ENCODE results near the gene WASL. TPM values are rescaled to one million over a fixed set of nuclear protein-coding genes. Genes with fewer than 3 reads are reported as not detected.

The WASL gene
- total RNA-seq, 4 donors from 2014 or later: 32.6 to 40.0 (median 37.3) TPM

- H3K36me3 ChIP-seq: no peaks in the 10 kb centered on the region
- no peak for DNase-seq (ENCODE audit: low spot score in 2 of 2)
- H3K27me3 ChIP-seq: no peaks in the 10 kb centered on the region
- TF ChIP-seq, protein P1, sequence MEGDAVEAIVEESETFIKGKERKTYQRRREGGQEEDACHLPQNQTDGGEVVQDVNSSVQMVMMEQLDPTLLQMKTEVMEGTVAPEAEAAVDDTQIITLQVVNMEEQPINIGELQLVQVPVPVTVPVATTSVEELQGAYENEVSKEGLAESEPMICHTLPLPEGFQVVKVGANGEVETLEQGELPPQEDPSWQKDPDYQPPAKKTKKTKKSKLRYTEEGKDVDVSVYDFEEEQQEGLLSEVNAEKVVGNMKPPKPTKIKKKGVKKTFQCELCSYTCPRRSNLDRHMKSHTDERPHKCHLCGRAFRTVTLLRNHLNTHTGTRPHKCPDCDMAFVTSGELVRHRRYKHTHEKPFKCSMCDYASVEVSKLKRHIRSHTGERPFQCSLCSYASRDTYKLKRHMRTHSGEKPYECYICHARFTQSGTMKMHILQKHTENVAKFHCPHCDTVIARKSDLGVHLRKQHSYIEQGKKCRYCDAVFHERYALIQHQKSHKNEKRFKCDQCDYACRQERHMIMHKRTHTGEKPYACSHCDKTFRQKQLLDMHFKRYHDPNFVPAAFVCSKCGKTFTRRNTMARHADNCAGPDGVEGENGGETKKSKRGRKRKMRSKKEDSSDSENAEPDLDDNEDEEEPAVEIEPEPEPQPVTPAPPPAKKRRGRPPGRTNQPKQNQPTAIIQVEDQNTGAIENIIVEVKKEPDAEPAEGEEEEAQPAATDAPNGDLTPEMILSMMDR (IDR thresholded peaks at IDR 0.05): no peak
- TF ChIP-seq EP300 (IDR thresholded peaks at IDR 0.05): no peak
- TF ChIP-seq POLR2A (IDR thresholded peaks at IDR 0.05): no peak
- peaks cover 0 to 5% (median 0%) of the 10 kb centered on the region in 4 donors for H3K4me1 ChIP-seq
- no peaks in the 10 kb centered on the region for H3K9me3 ChIP-seq
- H3K27ac ChIP-seq: no peak overlapping the region
- WGBS, 2 donors: 44 to 70% methylated on average over 1 of the region's 1 CpG
- H3K4me3 ChIP-seq: no peak overlapping the region
These were observed 43.7 kb upstream of the WASL start for GRCh38 chr7:123792547-123792946.

GRCh38 chr7:123791001-123791400, 42.2 kb upstream of the WASL start:
- TF ChIP-seq EP300 (IDR thresholded peaks at IDR 0.05): no peak
- TF ChIP-seq, protein P1 (IDR thresholded peaks at IDR 0.05): no peak
- TF ChIP-seq POLR2A (IDR thresholded peaks at IDR 0.05): no peak
- DNase-seq (ENCODE audit: low spot score in 2 of 2): no peak
- Histone ChIP-seq H3K9me3 (no peaks in the 10 kb centered on the region), H3K27me3 (no peaks in the 10 kb centered on the region), H3K4me1 (no peaks in the 10 kb centered on the region), H3K27ac (no peak overlapping the region), H3K36me3 (no peaks in the 10 kb centered on the region), H3K4me3 (no peak overlapping the region)
- WGBS, 2 donors: 79 to 87% methylated on average over 5 of the region's 5 CpGs

GRCh38 chr7:123789817-123790216, 41.0 kb upstream of the WASL start:
- no peaks in the 10 kb centered on the region for H3K9me3 ChIP-seq
- H3K4me3 ChIP-seq: no peak overlapping the region
- no peaks in the 10 kb centered on the region for H3K36me3 ChIP-seq
- no peaks in the 10 kb centered on the region for H3K27me3 ChIP-seq
- TF ChIP-seq, protein P1 (IDR thresholded peaks at IDR 0.05): no peak
- TF ChIP-seq POLR2A (IDR thresholded peaks at IDR 0.05): no peak
- TF ChIP-seq EP300 (IDR thresholded peaks at IDR 0.05): no peak
- H3K4me1 ChIP-seq: no peaks in the 10 kb centered on the region
- no peak overlapping the region for H3K27ac ChIP-seq
- DNase-seq (ENCODE audit: low spot score in 2 of 2): no peak
- 79 to 83% methylated on average over 3 of the region's 3 CpGs for WGBS, 2 donors

DNA sequence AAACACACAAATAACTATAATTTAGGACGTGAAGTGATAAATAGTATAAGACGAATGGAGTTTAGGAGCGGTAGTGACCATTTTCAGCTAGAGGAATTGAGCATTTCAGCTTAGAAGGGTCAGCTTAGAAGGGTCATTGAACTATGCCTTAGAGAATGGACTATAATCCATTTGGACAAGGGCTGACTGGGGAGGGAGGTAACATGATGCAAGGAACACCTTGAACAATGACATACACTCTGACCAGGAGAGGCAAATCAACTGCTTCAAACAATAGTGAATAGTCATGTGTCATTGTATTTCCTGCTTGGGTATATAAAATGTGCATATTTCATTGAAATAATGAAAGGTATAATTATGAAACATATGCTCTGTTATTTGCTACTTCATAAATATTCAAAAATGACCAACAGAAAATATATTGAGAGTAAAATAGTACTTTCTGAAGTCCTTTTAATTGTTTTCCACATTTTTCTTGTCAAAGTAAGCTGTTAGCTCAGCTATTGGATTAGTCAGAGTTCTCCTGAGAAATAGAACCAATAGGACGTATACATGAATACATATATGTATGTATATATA, 40.5 kb upstream of the WASL start:
- Histone ChIP-seq H3K36me3 (no peaks in the 10 kb centered on the region), H3K9me3 (no peaks in the 10 kb centered on the region), H3K27me3 (no peaks in the 10 kb centered on the region), H3K4me3 (no peak overlapping the region), H3K27ac (no peak overlapping the region), H3K4me1 (no peaks in the 10 kb centered on the region)
- DNase-seq (ENCODE audit: low spot score in 2 of 2): no peak
- TF ChIP-seq, protein P1 (IDR thresholded peaks at IDR 0.05): no peak
- TF ChIP-seq POLR2A (IDR thresholded peaks at IDR 0.05) (no peak), EP300 (IDR thresholded peaks at IDR 0.05) (no peak)
- WGBS, 2 donors: 88 to 91% methylated on average over 4 of the region's 4 CpGs

DNA sequence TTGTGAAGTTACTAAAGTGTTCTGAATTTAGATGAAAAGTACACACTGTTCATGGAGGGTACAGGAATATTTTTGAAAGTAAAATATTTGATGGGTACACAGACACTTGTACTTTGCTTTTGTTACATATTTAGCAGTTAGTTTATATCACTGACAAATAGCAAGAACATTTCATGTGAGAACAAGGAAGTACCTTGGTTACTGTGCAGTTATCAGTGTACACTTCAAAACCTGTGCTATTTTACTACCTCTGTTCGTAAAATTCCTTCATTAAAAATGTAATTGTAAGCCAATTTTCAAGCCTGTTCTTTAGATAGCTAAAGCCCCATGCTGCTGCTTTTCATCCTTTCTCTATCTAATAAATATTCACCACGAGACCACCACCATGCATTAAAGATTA, 39.8 kb upstream of the WASL start:
- 89% methylated on average over 2 of the region's 2 CpGs for WGBS, 2 donors
- no peak for DNase-seq (ENCODE audit: low spot score in 2 of 2)
- H3K4me3 ChIP-seq: no peak overlapping the region
- no peaks in the 10 kb centered on the region for H3K36me3 ChIP-seq
- no peaks in the 10 kb centered on the region for H3K27me3 ChIP-seq
- H3K27ac ChIP-seq: no peak overlapping the region
- H3K9me3 ChIP-seq: no peaks in the 10 kb centered on the region
- H3K4me1 ChIP-seq: no peaks in the 10 kb centered on the region
- TF ChIP-seq, protein P1 (IDR thresholded peaks at IDR 0.05): no peak
- no peak for TF ChIP-seq POLR2A (IDR thresholded peaks at IDR 0.05)
- TF ChIP-seq EP300 (IDR thresholded peaks at IDR 0.05): no peak

Data from tibial nerve (tissue), 4 donors.